GM12878 (cell line): ENCODE data around the gene CDC7. TPM values are rescaled to one million over a fixed set of nuclear protein-coding genes. Genes with fewer than 3 reads are reported as not detected.

Experiments
- ASH2L ChIP-seq: fragments of 300-600, 200-600 bp; sonication (generic); IDR thresholded peaks from 2 replicates; pipeline ENCODE4 v1.6.1; 2017; ENCODE audit warnings: low read depth, mild to moderate bottlenecking, borderline replicate concordance
- PRDM15 ChIP-seq: fragments of 450-650 bp; formaldehyde crosslinking; IDR thresholded peaks from 2 replicates; pipeline ENCODE4 v1.4.0; 2020; ENCODE audit warnings: mild to moderate bottlenecking, moderate library complexity
- SKIL ChIP-seq: fragments of 450-650 bp; IDR thresholded peaks from 2 replicates; pipeline ENCODE4 v1.6.1; 2017; ENCODE audit warnings: mild to moderate bottlenecking, low read depth, inconsistent platforms; ENCODE audit not compliant: poor library complexity, severe bottlenecking
- SMAD5 ChIP-seq: IDR thresholded peaks from 2 replicates; pipeline ENCODE4 v1.6.1; 2016; ENCODE audit warnings: antibody characterized with exemption, low read depth
- TCF3 ChIP-seq: IDR thresholded peaks from 2 replicates; pipeline ENCODE4 v1.6.1; 2012; ENCODE audit warnings: low read depth, mild to moderate bottlenecking, low read length, borderline replicate concordance; ENCODE audit not compliant: insufficient read depth
- YBX1 ChIP-seq: fragments of 450-650 bp; IDR thresholded peaks from 2 replicates; pipeline ENCODE4 v1.6.1; 2016; ENCODE audit warnings: antibody characterized with exemption
- ZBTB40 ChIP-seq: fragments of 450-650 bp; IDR thresholded peaks from 2 replicates; pipeline ENCODE4 v1.6.1; 2016; ENCODE audit warnings: mild to moderate bottlenecking, moderate library complexity, borderline replicate concordance
- polyA plus RNA-seq, 11 experiments: library from polyadenylated mRNA; depleted of rRNA in 4 of 11; unstranded in 6 of 11; stranded (reverse) in 5 of 11; fragments of >200 nt; fragmentation: Nextera tagmentation in 4 of 11; fragmentation: Illumina TruSeq in 1 of 11; extraction: Ambion mirVana in 4 of 11; extraction: Trizol in 1 of 11; gene quantifications; 1 replicate in 1 of 11; 2 replicates in 10 of 11; pipeline versions ENCODE4 v1.2.1 to v1.2.3, GENCODE V29; 2011 to 2016; ENCODE audit warnings: inconsistent platforms in 2 of 11, missing spikeins in 2 of 11, low read depth in 1 of 11
- total RNA-seq, 4 experiments: library from RNA; depleted of rRNA in 3 of 4; stranded (reverse); fragments of >200 nt in 3 of 4; fragmentation: Illumina TruSeq in 1 of 4; extraction: Trizol in 1 of 4; gene quantifications; 2 replicates each; pipeline versions ENCODE4 v1.2.1 to v1.2.3, GENCODE V29; 2013 to 2021

The CDC7 gene
- total and polyA plus RNA-seq, 10 of the 15 experiments (the other 5 are each of a cell fraction or from before 2014, with no cell fraction given): 14.9 to 37.8 (median 26.0) TPM

- TF ChIP-seq PRDM15 (no peak), TCF3 (no peak), ZBTB40 (no peak), SKIL (no peak), ASH2L (no peak), YBX1 (no peak), SMAD5 (no peak)
These were observed 66.9 kb downstream of the CDC7 start (continued) for GRCh38 chr1:91567583-91567982.
